ENCODE data around the gene RSU1. TPM values are rescaled to one million over a fixed set of nuclear protein-coding genes. Genes with fewer than 3 reads are reported as not detected.
A peak's percentile ranks its signal among the peaks of the same experiment; 100 is the strongest.
"Not testable (repeated sequence)": the region's sequence is repeated elsewhere in the genome, so short reads cannot be mapped to it uniquely, and the experiment has no call there.

The RSU1 gene
- total RNA-seq, 1 donor = 94.1 TPM

DNA sequence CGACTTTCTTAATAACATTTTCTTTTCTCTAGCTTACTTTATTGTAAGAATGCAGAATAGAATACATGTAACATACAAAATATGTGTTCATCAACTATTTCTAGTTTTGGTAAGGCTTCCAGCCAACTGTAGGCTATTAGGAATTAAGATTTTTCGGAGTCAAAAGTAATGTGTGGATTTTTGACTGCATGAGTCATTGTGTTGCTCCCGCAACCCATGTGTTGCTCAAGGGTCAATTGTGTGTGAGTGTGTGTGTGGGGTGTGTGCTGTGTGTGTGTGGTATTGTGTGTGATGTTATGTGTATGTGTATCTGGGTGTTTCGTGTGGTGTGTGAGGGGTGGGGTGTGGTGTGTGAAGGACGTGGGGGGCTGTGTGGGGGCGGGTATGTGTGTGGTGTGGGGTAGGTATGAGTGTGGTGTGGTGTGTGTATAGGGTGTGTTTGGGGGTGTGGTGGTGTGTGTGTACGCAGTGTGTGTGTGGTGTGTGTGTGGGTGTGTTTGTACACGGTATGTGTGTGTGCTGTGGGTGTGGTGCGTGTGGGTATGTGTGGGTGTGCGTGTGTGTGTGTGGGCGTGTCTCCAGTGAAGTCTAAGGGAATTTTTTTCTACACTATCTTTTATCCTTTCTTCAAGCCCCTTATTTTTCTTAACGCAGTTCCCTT is 60.5 kb downstream of the RSU1 start:
- peaks cover 7% of the 10 kb centered on the region for H3K79me2 ChIP-seq (ENCODE audit: insufficient read depth, low read length)
- TF ChIP-seq, protein P1, sequence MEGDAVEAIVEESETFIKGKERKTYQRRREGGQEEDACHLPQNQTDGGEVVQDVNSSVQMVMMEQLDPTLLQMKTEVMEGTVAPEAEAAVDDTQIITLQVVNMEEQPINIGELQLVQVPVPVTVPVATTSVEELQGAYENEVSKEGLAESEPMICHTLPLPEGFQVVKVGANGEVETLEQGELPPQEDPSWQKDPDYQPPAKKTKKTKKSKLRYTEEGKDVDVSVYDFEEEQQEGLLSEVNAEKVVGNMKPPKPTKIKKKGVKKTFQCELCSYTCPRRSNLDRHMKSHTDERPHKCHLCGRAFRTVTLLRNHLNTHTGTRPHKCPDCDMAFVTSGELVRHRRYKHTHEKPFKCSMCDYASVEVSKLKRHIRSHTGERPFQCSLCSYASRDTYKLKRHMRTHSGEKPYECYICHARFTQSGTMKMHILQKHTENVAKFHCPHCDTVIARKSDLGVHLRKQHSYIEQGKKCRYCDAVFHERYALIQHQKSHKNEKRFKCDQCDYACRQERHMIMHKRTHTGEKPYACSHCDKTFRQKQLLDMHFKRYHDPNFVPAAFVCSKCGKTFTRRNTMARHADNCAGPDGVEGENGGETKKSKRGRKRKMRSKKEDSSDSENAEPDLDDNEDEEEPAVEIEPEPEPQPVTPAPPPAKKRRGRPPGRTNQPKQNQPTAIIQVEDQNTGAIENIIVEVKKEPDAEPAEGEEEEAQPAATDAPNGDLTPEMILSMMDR (IDR thresholded peaks at IDR 0.05; ENCODE audit: extremely low read depth, low read depth, low read length) = no peak
- peaks cover 7% of the 10 kb centered on the region for H4K20me1 ChIP-seq (ENCODE audit: insufficient read depth, low read length)
- H3K4me2 ChIP-seq (ENCODE audit: insufficient read depth, low read length) = no peak overlapping the region
- H3K36me3 ChIP-seq (ENCODE audit: insufficient read depth, low read length) = peaks cover 8% of the 10 kb centered on the region
- no peak overlapping the region for H3K4me3 ChIP-seq (ENCODE audit: insufficient read depth, low read length)
- peaks cover 3% of the 10 kb centered on the region for H3K4me1 ChIP-seq (ENCODE audit: insufficient read depth, low read length)
- H2AFZ ChIP-seq (ENCODE audit: low read length) = no peak overlapping the region
- H3K27me3 ChIP-seq (ENCODE audit: insufficient read depth, low read length) = no peaks in the 10 kb centered on the region
- no peaks in the 10 kb centered on the region for H3K9me3 ChIP-seq (ENCODE audit: low read depth, low read length)
- DNase-seq (ENCODE audit: insufficient read length, low spot score, missing footprints) = peak; percentile 32
- H3K27ac ChIP-seq (ENCODE audit: low read depth, low read length) = no peak overlapping the region

DNA sequence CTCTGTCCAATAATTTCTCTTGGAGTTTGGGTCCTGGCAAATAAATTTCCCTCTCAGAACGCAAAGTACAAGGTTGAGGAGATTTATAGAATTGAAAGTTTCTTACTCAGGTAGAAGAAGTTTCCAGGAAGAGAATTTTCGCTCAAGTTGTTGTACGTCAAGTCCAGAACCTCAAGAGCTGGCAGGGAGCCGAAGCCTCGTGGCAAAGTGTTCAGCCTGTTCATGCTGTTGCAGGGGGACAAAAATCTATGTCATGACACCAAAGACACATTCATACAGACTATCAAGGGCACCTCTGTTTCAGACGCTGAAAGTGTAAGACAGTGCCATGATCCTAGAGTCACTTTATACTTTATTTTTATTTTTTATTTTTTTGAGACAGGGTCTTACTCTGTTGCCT is 62.5 kb downstream of the RSU1 start:
- no peak overlapping the region for H3K4me3 ChIP-seq (ENCODE audit: insufficient read depth, low read length)
- TF ChIP-seq, protein P1 (IDR thresholded peaks at IDR 0.05; ENCODE audit: extremely low read depth, low read depth, low read length) = no peak

DNA sequence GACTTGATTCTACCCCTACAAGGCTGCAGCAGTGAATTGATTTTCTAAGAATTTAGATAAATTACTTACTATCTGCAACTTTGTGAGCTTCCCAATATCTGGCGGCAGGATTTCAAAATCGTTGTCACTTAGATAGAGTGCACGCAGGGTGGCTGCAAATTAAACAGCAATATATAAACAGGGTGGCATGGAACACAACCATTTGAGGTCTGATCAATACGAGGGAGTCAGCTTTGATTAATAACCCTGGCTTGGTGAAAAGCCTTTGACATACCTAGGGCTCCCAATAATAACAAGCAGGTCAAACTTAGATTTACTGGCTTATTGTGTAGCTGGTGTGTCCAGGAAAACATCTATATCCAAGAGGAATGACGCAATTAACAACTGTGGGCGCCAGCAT is 64.4 kb downstream of the RSU1 start:
- not testable (repeated sequence) for H3K79me2 ChIP-seq (ENCODE audit: insufficient read depth, low read length); H3K4me2 ChIP-seq (ENCODE audit: insufficient read depth, low read length); H2AFZ ChIP-seq (ENCODE audit: low read length); H3K27me3 ChIP-seq (ENCODE audit: insufficient read depth, low read length); H3K4me3 ChIP-seq (ENCODE audit: insufficient read depth, low read length); DNase-seq (ENCODE audit: insufficient read length, low spot score, missing footprints); H3K9me3 ChIP-seq (ENCODE audit: low read depth, low read length); H3K27ac ChIP-seq (ENCODE audit: low read depth, low read length); H3K4me1 ChIP-seq (ENCODE audit: insufficient read depth, low read length)
- peaks cover 31% of the 10 kb centered on the region for H3K36me3 ChIP-seq (ENCODE audit: insufficient read depth, low read length)
- H4K20me1 ChIP-seq (ENCODE audit: insufficient read depth, low read length) = peaks cover 11% of the 10 kb centered on the region

More for the DNA sequence above, 62.5 kb downstream of the RSU1 start:
- Histone ChIP-seq H3K9me3 (ENCODE audit: low read depth, low read length) (no peaks in the 10 kb centered on the region), H4K20me1 (ENCODE audit: insufficient read depth, low read length) (peaks cover 9% of the 10 kb centered on the region), H3K4me1 (ENCODE audit: insufficient read depth, low read length) (peaks cover 3% of the 10 kb centered on the region), H3K27ac (ENCODE audit: low read depth, low read length) (no peak overlapping the region), H3K27me3 (ENCODE audit: insufficient read depth, low read length) (no peaks in the 10 kb centered on the region), H3K79me2 (ENCODE audit: insufficient read depth, low read length) (peaks cover 7% of the 10 kb centered on the region), H2AFZ (ENCODE audit: low read length) (no peak overlapping the region), H3K4me2 (ENCODE audit: insufficient read depth, low read length) (no peak overlapping the region), H3K36me3 (ENCODE audit: insufficient read depth, low read length) (peaks cover 22% of the 10 kb centered on the region)
- DNase-seq (ENCODE audit: insufficient read length, low spot score, missing footprints) = no peak

DNA sequence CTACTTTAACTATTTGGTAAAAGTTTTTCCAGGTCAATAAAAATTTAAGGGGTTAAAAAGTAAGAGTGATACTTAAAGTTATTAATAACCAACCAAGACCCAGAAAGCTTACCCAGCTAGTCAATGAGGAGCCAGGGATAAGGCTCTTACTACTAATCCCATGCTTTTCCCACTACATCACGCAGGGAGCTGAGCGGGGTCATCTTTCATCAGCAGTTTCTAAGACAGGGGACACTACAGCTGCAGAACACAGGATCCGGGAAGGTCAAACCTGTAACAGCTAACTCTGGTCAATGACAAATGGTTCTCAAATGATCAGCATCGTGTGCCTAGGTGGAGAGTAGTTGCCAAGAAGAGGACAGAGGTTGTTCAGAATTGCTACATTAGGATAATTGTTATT is 65.1 kb downstream of the RSU1 start:
- peaks cover 7% of the 10 kb centered on the region for H3K79me2 ChIP-seq (ENCODE audit: insufficient read depth, low read length)
- H2AFZ ChIP-seq (ENCODE audit: low read length) = no peak overlapping the region
- H3K4me1 ChIP-seq (ENCODE audit: insufficient read depth, low read length) = peaks cover 3% of the 10 kb centered on the region
- peaks cover 31% of the 10 kb centered on the region for H3K36me3 ChIP-seq (ENCODE audit: insufficient read depth, low read length)
- H3K4me3 ChIP-seq (ENCODE audit: insufficient read depth, low read length) = no peak overlapping the region
- TF ChIP-seq, protein P1 (IDR thresholded peaks at IDR 0.05; ENCODE audit: extremely low read depth, low read depth, low read length) = no peak
- H3K9me3 ChIP-seq (ENCODE audit: low read depth, low read length) = no peaks in the 10 kb centered on the region
- no peaks in the 10 kb centered on the region for H3K27me3 ChIP-seq (ENCODE audit: insufficient read depth, low read length)
- no peak for DNase-seq (ENCODE audit: insufficient read length, low spot score, missing footprints)
- no peak overlapping the region for H3K4me2 ChIP-seq (ENCODE audit: insufficient read depth, low read length)
- peaks cover 7% of the 10 kb centered on the region for H4K20me1 ChIP-seq (ENCODE audit: insufficient read depth, low read length)
- no peak overlapping the region for H3K27ac ChIP-seq (ENCODE audit: low read depth, low read length)
